Measurements from ENCODE around the gene EYS. TPM values are rescaled to one million over a fixed set of nuclear protein-coding genes. Genes with fewer than 3 reads are reported as not detected.
A peak's percentile ranks its signal among the peaks of the same experiment; 100 is the strongest.

EYS gene
- total RNA-seq, 1 experiment from 2014 or later: 1.5 TPM

- H3K4me3 Mint-ChIP-seq (ENCODE audit: unreplicated experiment): no peak overlapping the region
- CTCF ChIA-PET: no interaction called here
- POLR2A ChIA-PET: interaction anchor here (0.6 to 0.8 kb wide), 2 partner anchors 30 to 35 kb away, joined by 3 read pairs; no protein-coding TSS in a partner anchor
- BruUV-seq (replicated peaks): no TSS peak
- intact Hi-C loops (cut with micrococcal nuclease): no loop called here
- H3K27ac Mint-ChIP-seq (ENCODE audit: low read depth, unreplicated experiment): no peak overlapping the region
- no peaks in the 10 kb centered on the region for H3K27me3 Mint-ChIP-seq (ENCODE audit: insufficient read depth, unreplicated experiment)
- no peaks in the 10 kb centered on the region for H3K4me1 Mint-ChIP-seq (ENCODE audit: insufficient read depth, unreplicated experiment)
- TF ChIP-seq, protein P1, sequence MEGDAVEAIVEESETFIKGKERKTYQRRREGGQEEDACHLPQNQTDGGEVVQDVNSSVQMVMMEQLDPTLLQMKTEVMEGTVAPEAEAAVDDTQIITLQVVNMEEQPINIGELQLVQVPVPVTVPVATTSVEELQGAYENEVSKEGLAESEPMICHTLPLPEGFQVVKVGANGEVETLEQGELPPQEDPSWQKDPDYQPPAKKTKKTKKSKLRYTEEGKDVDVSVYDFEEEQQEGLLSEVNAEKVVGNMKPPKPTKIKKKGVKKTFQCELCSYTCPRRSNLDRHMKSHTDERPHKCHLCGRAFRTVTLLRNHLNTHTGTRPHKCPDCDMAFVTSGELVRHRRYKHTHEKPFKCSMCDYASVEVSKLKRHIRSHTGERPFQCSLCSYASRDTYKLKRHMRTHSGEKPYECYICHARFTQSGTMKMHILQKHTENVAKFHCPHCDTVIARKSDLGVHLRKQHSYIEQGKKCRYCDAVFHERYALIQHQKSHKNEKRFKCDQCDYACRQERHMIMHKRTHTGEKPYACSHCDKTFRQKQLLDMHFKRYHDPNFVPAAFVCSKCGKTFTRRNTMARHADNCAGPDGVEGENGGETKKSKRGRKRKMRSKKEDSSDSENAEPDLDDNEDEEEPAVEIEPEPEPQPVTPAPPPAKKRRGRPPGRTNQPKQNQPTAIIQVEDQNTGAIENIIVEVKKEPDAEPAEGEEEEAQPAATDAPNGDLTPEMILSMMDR (IDR thresholded peaks at IDR 0.05; ENCODE audit: unreplicated experiment): no peak
- no peaks in the 10 kb centered on the region for H3K36me3 Mint-ChIP-seq (ENCODE audit: insufficient read depth, unreplicated experiment)
- H3K9me3 Mint-ChIP-seq (ENCODE audit: unreplicated experiment): no peaks in the 10 kb centered on the region
- DNase-seq (ENCODE audit: unreplicated experiment): no peak
These were observed 149.8 kb downstream of the EYS start for GRCh38 chr6:65557224-65557623.

GRCh38 chr6:65546894-65547293, 160.1 kb downstream of the EYS start:
- no peak for DNase-seq (ENCODE audit: unreplicated experiment)
- ChIA-PET POLR2A (no interaction called here), CTCF (no interaction called here)
- Mint-ChIP-seq H3K4me3 (ENCODE audit: unreplicated experiment) (no peak overlapping the region), H3K4me1 (ENCODE audit: insufficient read depth, unreplicated experiment) (no peaks in the 10 kb centered on the region), H3K36me3 (ENCODE audit: insufficient read depth, unreplicated experiment) (no peaks in the 10 kb centered on the region), H3K27ac (ENCODE audit: low read depth, unreplicated experiment) (no peak overlapping the region), H3K27me3 (ENCODE audit: insufficient read depth, unreplicated experiment) (no peaks in the 10 kb centered on the region), H3K9me3 (ENCODE audit: unreplicated experiment) (no peaks in the 10 kb centered on the region)
- intact Hi-C loops (cut with micrococcal nuclease): no loop called here
- TF ChIP-seq, protein P1 (IDR thresholded peaks at IDR 0.05; ENCODE audit: unreplicated experiment): no peak
- BruUV-seq (replicated peaks): no TSS peak

DNA sequence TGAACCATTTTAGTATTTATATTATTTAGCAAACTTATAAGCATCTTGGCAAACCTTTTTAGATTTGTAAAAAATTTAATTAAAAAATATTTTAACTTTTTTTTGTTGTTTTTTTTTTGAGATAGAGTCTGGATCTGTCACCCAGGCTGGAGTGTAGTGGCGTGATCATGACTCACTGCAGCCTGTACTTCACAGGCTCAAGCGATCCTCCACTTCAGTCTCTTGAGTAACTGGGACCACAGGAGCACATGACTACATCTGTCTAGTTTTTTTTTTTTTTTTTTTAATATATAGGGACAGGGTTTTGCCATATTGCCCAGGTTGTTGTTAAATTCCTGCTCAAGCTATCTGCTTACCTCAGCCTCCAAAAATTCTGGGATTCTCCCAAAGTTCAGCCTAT, 161.1 kb downstream of the EYS start:
- CTCF ChIA-PET: no interaction called here
- BruUV-seq (replicated peaks): no TSS peak
- Mint-ChIP-seq H3K4me1 (ENCODE audit: insufficient read depth, unreplicated experiment) (no peaks in the 10 kb centered on the region), H3K9me3 (ENCODE audit: unreplicated experiment) (no peaks in the 10 kb centered on the region), H3K27ac (ENCODE audit: low read depth, unreplicated experiment) (no peak overlapping the region), H3K36me3 (ENCODE audit: insufficient read depth, unreplicated experiment) (no peaks in the 10 kb centered on the region), H3K27me3 (ENCODE audit: insufficient read depth, unreplicated experiment) (no peaks in the 10 kb centered on the region), H3K4me3 (ENCODE audit: unreplicated experiment) (no peak overlapping the region)
- TF ChIP-seq, protein P1 (IDR thresholded peaks at IDR 0.05; ENCODE audit: unreplicated experiment): no peak
- DNase-seq (ENCODE audit: unreplicated experiment): peak; percentile 44
- POLR2A ChIA-PET: interaction anchor here (0.7 kb wide), 1 partner anchor 8 kb away, joined by 4 read pairs; no protein-coding TSS in a partner anchor
- intact Hi-C loops (cut with micrococcal nuclease): no loop called here

- POLR2A ChIA-PET: no interaction called here
- no peak for DNase-seq (ENCODE audit: unreplicated experiment)
- Mint-ChIP-seq H3K4me3 (ENCODE audit: unreplicated experiment) (no peak overlapping the region), H3K4me1 (ENCODE audit: insufficient read depth, unreplicated experiment) (no peaks in the 10 kb centered on the region), H3K27ac (ENCODE audit: low read depth, unreplicated experiment) (no peak overlapping the region), H3K27me3 (ENCODE audit: insufficient read depth, unreplicated experiment) (no peaks in the 10 kb centered on the region), H3K36me3 (ENCODE audit: insufficient read depth, unreplicated experiment) (no peaks in the 10 kb centered on the region), H3K9me3 (ENCODE audit: unreplicated experiment) (no peaks in the 10 kb centered on the region)
- CTCF ChIA-PET: no interaction called here
- TF ChIP-seq, protein P1 (IDR thresholded peaks at IDR 0.05; ENCODE audit: unreplicated experiment): no peak
- intact Hi-C loops (cut with micrococcal nuclease): no loop called here
- BruUV-seq (replicated peaks): no TSS peak
These were observed 168.4 kb downstream of the EYS start for GRCh38 chr6:65538644-65539043.

All from MCF 10A (cell line).